AG04449 (cell line): ENCODE measurements around the gene CYFIP1.

Experiments used
- CTCF ChIA-PET: fragments of 350-600 bp; formaldehyde crosslinking; extraction: SDS; loops from one replicate; lab custom pipeline; 2021; ENCODE audit warnings: antibody characterized with exemption; lab: Yijun Ruan, JAX
- POLR2A ChIA-PET: fragments of 400-600, 350-600 bp; formaldehyde crosslinking; extraction: SDS; loops from one replicate; lab custom pipeline; 2020; ENCODE audit warnings: antibody characterized with exemption, inconsistent platforms; lab: Yijun Ruan, JAX
- DNase-seq: peaks from one replicate; pipeline ENCODE4 v3.0.0-alpha.2; 2010; ENCODE audit warnings: low read depth, low spot score
- H3K4me3 ChIP-seq: 2 replicates; pipeline ENCODE4 v1.5.1; 2011; ENCODE audit warnings: low read depth, mild to moderate bottlenecking, control low read depth, low read length
- CTCF ChIP-seq: IDR thresholded peaks from one replicate; pipeline ENCODE4 v1.5.1; 2011; ENCODE audit warnings: mild to moderate bottlenecking, moderate library complexity, low read length, control low read depth, inconsistent platforms; ENCODE audit not compliant: insufficient read depth; ENCODE audit errors: missing control alignments

CYFIP1 gene

GRCh38 chr15:22948056-22948455 lies 32.1 kb downstream of the CYFIP1 start:
- H3K4me3 ChIP-seq = no peak overlapping the region
- DNase-seq = no peak
- no peak for TF ChIP-seq CTCF
- ChIA-PET CTCF (interaction anchor here (1.0 kb wide), 1 partner anchor 10 kb away, joined by 3 read pairs; no protein-coding TSS in a partner anchor), POLR2A (no interaction called here)

- ChIA-PET POLR2A (interaction anchor here (0.6 kb wide), 1 partner anchor 59 kb away, joined by 3 read pairs; no protein-coding TSS in a partner anchor), CTCF (no interaction called here)
- no peak for TF ChIP-seq CTCF
- no peak overlapping the region for H3K4me3 ChIP-seq
- no peak for DNase-seq
Measured at GRCh38 chr15:22947101-22948000, 32.8 kb downstream of the CYFIP1 start.

- H3K4me3 ChIP-seq = no peak overlapping the region
- DNase-seq = no peak
- TF ChIP-seq CTCF = no peak
- ChIA-PET CTCF (no interaction called here), POLR2A (no interaction called here)
Measured at GRCh38 chr15:22945071-22945470, 35.1 kb downstream of the CYFIP1 start.

- ChIA-PET POLR2A (no interaction called here), CTCF (no interaction called here)
- DNase-seq = no peak
- TF ChIP-seq CTCF = no peak
- no peak overlapping the region for H3K4me3 ChIP-seq
Measured at GRCh38 chr15:22944651-22945050, 35.5 kb downstream of the CYFIP1 start.

- ChIA-PET POLR2A (interaction anchor here (0.5 kb wide), 1 partner anchor 21 kb away, joined by 3 read pairs; no protein-coding TSS in a partner anchor), CTCF (no interaction called here)
- no peak for DNase-seq
- H3K4me3 ChIP-seq = no peak overlapping the region
- TF ChIP-seq CTCF = no peak
Measured at GRCh38 chr15:22942877-22943276, 37.3 kb downstream of the CYFIP1 start.

GRCh38 chr15:22942306-22942855 lies 37.8 kb downstream of the CYFIP1 start:
- POLR2A ChIA-PET = interaction anchor here (0.5 kb wide), 1 partner anchor 21 kb away, joined by 3 read pairs; no protein-coding TSS in a partner anchor
- DNase-seq = no peak
- no peak overlapping the region for H3K4me3 ChIP-seq
- CTCF ChIA-PET = interaction anchor here (0.7 kb wide), 1 partner anchor 12 kb away, joined by 3 read pairs; no protein-coding TSS in a partner anchor
- TF ChIP-seq CTCF = no peak
